H1 (cell line): ENCODE data around the gene OPCML. TPM values are rescaled to one million over a fixed set of nuclear protein-coding genes. Genes with fewer than 3 reads are reported as not detected.

Experiments
- GTF2F1 ChIP-seq: IDR thresholded peaks from 2 replicates; pipeline ENCODE4 v1.6.1; 2012; ENCODE audit warnings: low read depth, low read length, improper control_type of control experiment, borderline replicate concordance
- KDM5A ChIP-seq: fragments of 200-600 bp; IDR thresholded peaks from 2 replicates; pipeline ENCODE4 v1.7.1; 2012; ENCODE audit warnings: mild to moderate bottlenecking, low read length, inconsistent platforms, mixed read lengths
- RBBP5 ChIP-seq: IDR thresholded peaks from 2 replicates; pipeline ENCODE4 v1.7.1; 2012; ENCODE audit warnings: low read depth, mild to moderate bottlenecking, inconsistent platforms, low read length, moderate library complexity, borderline replicate concordance
- SP1 ChIP-seq: IDR thresholded peaks from 2 replicates; pipeline ENCODE4 v1.6.1; 2011; ENCODE audit warnings: low read depth, low read length
- SRF ChIP-seq: IDR thresholded peaks from 2 replicates; pipeline ENCODE4 v1.6.1; 2011; ENCODE audit warnings: mild to moderate bottlenecking, low read depth, low read length, moderate library complexity
- TEAD4 ChIP-seq: IDR thresholded peaks from 2 replicates; pipeline ENCODE4 v1.6.1; 2012; ENCODE audit warnings: low read depth, low read length, inconsistent platforms, mixed read lengths
- polyA plus RNA-seq, 7 experiments: library from polyadenylated mRNA; depleted of rRNA in 3 of 7; stranded (reverse) in 5 of 7; unstranded in 2 of 7; fragments of >200 nt in 5 of 7; fragments of 200-250 nt in 2 of 7; gene quantifications; 1 replicate in 5 of 7; 2 replicates in 1 of 7; 4 replicates in 1 of 7; pipeline versions ENCODE4 v1.2.1 to v1.2.3, GENCODE V29; 2011 to 2013; ENCODE audit warnings: missing spikeins in 2 of 7, mixed read lengths in 2 of 7
- total RNA-seq: library from RNA; stranded (reverse); fragmentation: NEBNext Ultra II Directional; extraction: Animal tissue kit (Norgen Biotek cat#: 25700); gene quantifications from 2 replicates; pipeline ENCODE4 v1.2.1, GENCODE V29; 2021

OPCML gene
- total and polyA plus RNA-seq, 2 of the 8 experiments (the other 6 are each of a cell fraction or from before 2014, with no cell fraction given) = 2.3 to 3.1 TPM

DNA sequence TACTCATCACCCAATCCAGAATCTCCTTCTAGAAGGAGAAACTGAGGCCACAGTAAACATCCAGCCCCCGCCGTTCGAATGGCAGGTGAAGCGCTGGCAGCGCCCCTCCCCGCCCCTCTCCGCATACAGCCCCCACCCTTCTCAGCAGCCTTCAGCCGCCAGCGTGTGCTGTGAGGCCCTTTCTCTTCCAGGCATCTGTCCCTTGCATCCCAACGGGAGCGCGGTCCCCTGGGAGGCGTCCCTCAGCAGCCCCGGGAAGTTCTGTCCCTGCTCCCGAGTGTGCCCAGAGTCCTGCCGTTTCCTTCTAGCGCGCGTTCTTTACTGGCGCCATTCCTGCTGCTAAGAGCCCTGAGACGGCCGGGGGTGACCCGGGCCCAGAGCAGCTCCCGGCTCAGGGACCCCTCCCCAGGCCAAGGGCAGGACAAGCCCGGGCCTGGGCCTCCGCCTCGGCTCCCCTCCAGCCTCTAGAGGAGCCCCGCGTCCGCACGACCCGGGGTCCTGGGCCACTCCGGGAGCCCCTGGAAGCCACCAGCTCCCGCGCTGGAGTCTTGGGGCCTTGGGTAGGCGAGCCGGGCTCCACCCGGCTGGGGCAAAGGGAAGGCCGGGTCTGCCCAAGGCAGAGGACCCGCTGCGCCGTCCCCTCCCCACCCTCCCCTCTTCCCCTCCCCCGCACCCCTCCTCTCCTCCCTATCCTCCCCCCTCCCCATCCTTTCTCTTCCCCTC lies 450.4 kb downstream of the OPCML start (continued):
- TF ChIP-seq KDM5A (no peak), GTF2F1 (no peak), SRF (no peak), TEAD4 (no peak), RBBP5 (no peak), SP1 (no peak)
